Kidney epithelial cell (primary cell): ENCODE measurements around the gene ERC1. TPM values are rescaled to one million over a fixed set of nuclear protein-coding genes. Genes with fewer than 3 reads are reported as not detected.

Experiments used
- DNase-seq: peaks from one replicate; pipeline ENCODE4 v3.0.0-alpha.2; 2010; ENCODE audit warnings: low read depth
- H3K27me3 ChIP-seq: 2 replicates; pipeline ENCODE4 v1.6.0; 2011; ENCODE audit warnings: low read length; ENCODE audit not compliant: control insufficient read depth, insufficient read depth
- H3K36me3 ChIP-seq: 2 replicates; pipeline ENCODE4 v1.5.1; 2011; ENCODE audit warnings: low read length; ENCODE audit not compliant: control insufficient read depth, insufficient read depth
- H3K4me3 ChIP-seq: 2 replicates; pipeline ENCODE4 v1.5.1; 2011; ENCODE audit warnings: low read depth, mild to moderate bottlenecking, control low read depth, low read length
- CTCF ChIP-seq: IDR thresholded peaks from 2 replicates; pipeline ENCODE4 v1.5.1; 2011; ENCODE audit warnings: mild to moderate bottlenecking, moderate library complexity, low read length, control low read depth, inconsistent platforms; ENCODE audit not compliant: insufficient read depth, poor library complexity, severe bottlenecking
- total RNA-seq: library from RNA; depleted of rRNA; stranded (reverse); fragments of >200 nt; gene quantifications from 2 replicates; pipeline ENCODE4 v1.2.3, GENCODE V29; 2015

The ERC1 gene
- total RNA-seq, 1 donor from 2014 or later: 16.4 TPM

GRCh38 chr12:1006255-1006654 lies 15.2 kb downstream of the ERC1 start:
- no peaks in the 10 kb centered on the region for H3K36me3 ChIP-seq
- DNase-seq: no peak
- no peak overlapping the region for H3K4me3 ChIP-seq
- no peaks in the 10 kb centered on the region for H3K27me3 ChIP-seq
- TF ChIP-seq CTCF: no peak

GRCh38 chr12:1007276-1007675 lies 16.3 kb downstream of the ERC1 start:
- no peak for TF ChIP-seq CTCF
- Histone ChIP-seq H3K36me3 (no peaks in the 10 kb centered on the region), H3K27me3 (no peaks in the 10 kb centered on the region), H3K4me3 (no peak overlapping the region)
- DNase-seq: no peak

GRCh38 chr12:1007994-1008393 lies 17.0 kb downstream of the ERC1 start:
- Histone ChIP-seq H3K27me3 (no peaks in the 10 kb centered on the region), H3K4me3 (no peak overlapping the region), H3K36me3 (no peaks in the 10 kb centered on the region)
- no peak for TF ChIP-seq CTCF
- no peak for DNase-seq

- no peak overlapping the region for H3K4me3 ChIP-seq
- no peak for TF ChIP-seq CTCF
- H3K27me3 ChIP-seq: no peaks in the 10 kb centered on the region
- H3K36me3 ChIP-seq: no peaks in the 10 kb centered on the region
- DNase-seq: no peak
Measured at GRCh38 chr12:1011091-1011490, 20.1 kb downstream of the ERC1 start.

- DNase-seq: peak; percentile 79
- no peaks in the 10 kb centered on the region for H3K27me3 ChIP-seq
- no peak for TF ChIP-seq CTCF
- H3K36me3 ChIP-seq: no peaks in the 10 kb centered on the region
- no peak overlapping the region for H3K4me3 ChIP-seq
Measured at GRCh38 chr12:1013618-1014489, 22.8 kb downstream of the ERC1 start.

GRCh38 chr12:1019283-1019682 lies 28.3 kb downstream of the ERC1 start:
- Histone ChIP-seq H3K4me3 (no peak overlapping the region), H3K27me3 (no peaks in the 10 kb centered on the region), H3K36me3 (no peaks in the 10 kb centered on the region)
- no peak for TF ChIP-seq CTCF
- DNase-seq: no peak
